Measurements from ENCODE around the gene RAB5B. TPM values are rescaled to one million over a fixed set of nuclear protein-coding genes. Genes with fewer than 3 reads are reported as not detected.

The RAB5B gene
- total and polyA plus RNA-seq, 4 donors: 64.5 to 118 (median 91.3) TPM

- ATAC-seq (ENCODE audit: insufficient read depth, low FRiP score) (no peak), DNase-seq (no peak)
- H3K27me3 ChIP-seq (ENCODE audit: control insufficient read depth in 3 of 3, insufficient read depth in 3 of 3, low read length in 2 of 3): no peaks in the 10 kb centered on the region
- H3K9me3 ChIP-seq (ENCODE audit: control insufficient read depth in 4 of 4, insufficient read depth in 3 of 4, low read length in 3 of 4): no peaks in the 10 kb centered on the region
- 93 to 100% methylated on average over 1 of the region's 1 CpG for WGBS, 2 donors
- TF ChIP-seq CTCF (IDR thresholded peaks at IDR 0.05; ENCODE audit: control extremely low read depth, extremely low read depth): no peak
- H3K27ac ChIP-seq (ENCODE audit: low read depth in 1 of 2, low read length in 1 of 2): no peak overlapping the region
- no peak overlapping the region for H3K4me3 ChIP-seq
- H3K36me3 ChIP-seq (ENCODE audit: control insufficient read depth in 4 of 4, insufficient read depth in 4 of 4, low read length in 4 of 4): no peaks in the 10 kb centered on the region
- no peak overlapping the region for H3K9ac ChIP-seq (ENCODE audit: insufficient read depth in 1 of 2, low read length in 2 of 2)
- peaks cover 0 to 21% (median 8%) of the 10 kb centered on the region in 5 donors for H3K4me1 ChIP-seq (ENCODE audit: control insufficient read depth in 5 of 5, insufficient read depth in 5 of 5, low read length in 5 of 5)
These were observed 39.1 kb upstream of the RAB5B start for GRCh38 chr12:55934773-55935172.

- H3K27ac ChIP-seq (ENCODE audit: low read depth in 1 of 2, low read length in 1 of 2): peak overlapping the region in 1 of 2 donors; percentile 17
- ATAC-seq (ENCODE audit: insufficient read depth, low FRiP score) (no peak), DNase-seq (peak; percentile 35 to 49 (median 36))
- no peak overlapping the region for H3K9ac ChIP-seq (ENCODE audit: insufficient read depth in 1 of 2, low read length in 2 of 2)
- H3K27me3 ChIP-seq (ENCODE audit: control insufficient read depth in 3 of 3, insufficient read depth in 3 of 3, low read length in 2 of 3): no peaks in the 10 kb centered on the region
- WGBS, 2 donors: 60 to 78% methylated on average over 26 of the region's 26 CpGs
- H3K4me1 ChIP-seq (ENCODE audit: control insufficient read depth in 5 of 5, insufficient read depth in 5 of 5, low read length in 5 of 5): peaks cover 0 to 24% (median 10%) of the 10 kb centered on the region in 5 donors
- H3K4me3 ChIP-seq: no peak overlapping the region
- no peaks in the 10 kb centered on the region for H3K36me3 ChIP-seq (ENCODE audit: control insufficient read depth in 4 of 4, insufficient read depth in 4 of 4, low read length in 4 of 4)
- no peak for TF ChIP-seq CTCF (IDR thresholded peaks at IDR 0.05; ENCODE audit: control extremely low read depth, extremely low read depth)
- H3K9me3 ChIP-seq (ENCODE audit: control insufficient read depth in 4 of 4, insufficient read depth in 3 of 4, low read length in 3 of 4): no peaks in the 10 kb centered on the region
These were observed 38.1 kb upstream of the RAB5B start for GRCh38 chr12:55935738-55936151.

- ATAC-seq (ENCODE audit: insufficient read depth, low FRiP score): no peak
- peaks cover 0 to 6% (median 0%) of the 10 kb centered on the region in 4 donors for H3K36me3 ChIP-seq (ENCODE audit: control insufficient read depth in 4 of 4, insufficient read depth in 4 of 4, low read length in 4 of 4)
- no peak overlapping the region for H3K27ac ChIP-seq (ENCODE audit: low read depth in 1 of 2, low read length in 1 of 2)
- H3K4me1 ChIP-seq (ENCODE audit: control insufficient read depth in 5 of 5, insufficient read depth in 5 of 5, low read length in 5 of 5): peaks cover 0 to 7% (median 2%) of the 10 kb centered on the region in 5 donors
- H3K4me3 ChIP-seq: no peak overlapping the region
- no peak for TF ChIP-seq CTCF (IDR thresholded peaks at IDR 0.05; ENCODE audit: control extremely low read depth, extremely low read depth)
- H3K27me3 ChIP-seq (ENCODE audit: control insufficient read depth in 3 of 3, insufficient read depth in 3 of 3, low read length in 2 of 3): no peaks in the 10 kb centered on the region
- no peak for DNase-seq
- WGBS, 2 donors: 71 to 85% methylated on average over 2 of the region's 2 CpGs
- H3K9ac ChIP-seq (ENCODE audit: insufficient read depth in 1 of 2, low read length in 2 of 2): no peak overlapping the region
- no peaks in the 10 kb centered on the region for H3K9me3 ChIP-seq (ENCODE audit: control insufficient read depth in 4 of 4, insufficient read depth in 3 of 4, low read length in 3 of 4)
These were observed 35.9 kb upstream of the RAB5B start for GRCh38 chr12:55937981-55938380.

All from lung (tissue), 12 donors.